ENCODE measurements around the gene HACD2.

HACD2 gene

GRCh38 chr3:123611082-123611481, 26.2 kb upstream of the HACD2 start:
- Histone ChIP-seq H3K9me3 (replicated peaks; ENCODE audit: insufficient read depth, low read length) (no peaks in the 10 kb centered on the region), H2AFZ (ENCODE audit: low read length) (no peak overlapping the region), H3K27me3 (replicated peaks; ENCODE audit: insufficient read depth, low read length) (no peaks in the 10 kb centered on the region), H4K20me1 (ENCODE audit: insufficient read depth, low read length) (no peaks in the 10 kb centered on the region), H3K9ac (ENCODE audit: low read length) (no peak overlapping the region), H3K79me2 (ENCODE audit: low read length) (no peaks in the 10 kb centered on the region), H3K36me3 (replicated peaks; ENCODE audit: insufficient read depth, low read length) (no peaks in the 10 kb centered on the region), H3F3A (ENCODE audit: insufficient read depth, low read length) (no peaks in the 10 kb centered on the region), H3K4me3 (ENCODE audit: low read length) (no peak overlapping the region), H3K27ac (ENCODE audit: low read length) (no peak overlapping the region), H3K4me1 (ENCODE audit: low read length) (no peaks in the 10 kb centered on the region; the same call in 1 of the 2 replicates), H3K9me2 (replicated peaks; ENCODE audit: insufficient read depth, low read length) (no peaks in the 10 kb centered on the region), H3K4me2 (ENCODE audit: low read depth, low read length) (no peak overlapping the region)
- DNase-seq, result no peak
- TF ChIP-seq EZH2 (optimal IDR thresholded peaks at IDR 0.05; ENCODE audit: low read depth, low read length), result no peak
- no peak for TF ChIP-seq EZH2phosphoT487 (IDR thresholded peaks at IDR 0.05; ENCODE audit: low read length)
- no peak for TF ChIP-seq CTCF (IDR thresholded peaks at IDR 0.05; ENCODE audit: low read length)

- Histone ChIP-seq H3F3A (ENCODE audit: insufficient read depth, low read length) (no peaks in the 10 kb centered on the region), H3K79me2 (ENCODE audit: low read length) (no peaks in the 10 kb centered on the region), H3K36me3 (replicated peaks; ENCODE audit: insufficient read depth, low read length) (no peaks in the 10 kb centered on the region), H3K9ac (ENCODE audit: low read length) (no peak overlapping the region), H3K4me2 (ENCODE audit: low read depth, low read length) (no peak overlapping the region), H3K9me3 (replicated peaks; ENCODE audit: insufficient read depth, low read length) (no peaks in the 10 kb centered on the region), H4K20me1 (ENCODE audit: insufficient read depth, low read length) (no peaks in the 10 kb centered on the region), H3K4me1 (ENCODE audit: low read length) (no peaks in the 10 kb centered on the region; the same call in 1 of the 2 replicates), H3K9me2 (replicated peaks; ENCODE audit: insufficient read depth, low read length) (no peaks in the 10 kb centered on the region), H2AFZ (ENCODE audit: low read length) (no peak overlapping the region), H3K4me3 (ENCODE audit: low read length) (no peak overlapping the region), H3K27me3 (replicated peaks; ENCODE audit: insufficient read depth, low read length) (no peaks in the 10 kb centered on the region), H3K27ac (ENCODE audit: low read length) (no peak overlapping the region)
- no peak for DNase-seq
- no peak for TF ChIP-seq CTCF (IDR thresholded peaks at IDR 0.05; ENCODE audit: low read length)
- no peak for TF ChIP-seq EZH2 (optimal IDR thresholded peaks at IDR 0.05; ENCODE audit: low read depth, low read length)
- no peak for TF ChIP-seq EZH2phosphoT487 (IDR thresholded peaks at IDR 0.05; ENCODE audit: low read length)
Observed at GRCh38 chr3:123610331-123610730, 25.5 kb upstream of the HACD2 start.

GRCh38 chr3:123609063-123609462, 24.2 kb upstream of the HACD2 start:
- Histone ChIP-seq H3K36me3 (replicated peaks; ENCODE audit: insufficient read depth, low read length) (no peaks in the 10 kb centered on the region), H2AFZ (ENCODE audit: low read length) (no peak overlapping the region), H3F3A (ENCODE audit: insufficient read depth, low read length) (no peaks in the 10 kb centered on the region), H3K27ac (ENCODE audit: low read length) (no peak overlapping the region), H3K4me3 (ENCODE audit: low read length) (no peak overlapping the region), H3K9me2 (replicated peaks; ENCODE audit: insufficient read depth, low read length) (no peaks in the 10 kb centered on the region), H3K4me1 (ENCODE audit: low read length) (no peaks in the 10 kb centered on the region; the same call in 1 of the 2 replicates), H3K27me3 (replicated peaks; ENCODE audit: insufficient read depth, low read length) (no peaks in the 10 kb centered on the region), H3K79me2 (ENCODE audit: low read length) (no peaks in the 10 kb centered on the region), H3K4me2 (ENCODE audit: low read depth, low read length) (no peak overlapping the region), H3K9me3 (replicated peaks; ENCODE audit: insufficient read depth, low read length) (no peaks in the 10 kb centered on the region), H4K20me1 (ENCODE audit: insufficient read depth, low read length) (no peaks in the 10 kb centered on the region), H3K9ac (ENCODE audit: low read length) (no peak overlapping the region)
- no peak for DNase-seq
- TF ChIP-seq EZH2phosphoT487 (IDR thresholded peaks at IDR 0.05; ENCODE audit: low read length) (no peak), EZH2 (optimal IDR thresholded peaks at IDR 0.05; ENCODE audit: low read depth, low read length) (no peak), CTCF (IDR thresholded peaks at IDR 0.05; ENCODE audit: low read length) (no peak)
